G401.6 (cell line): Measurements from ENCODE around the gene SCUBE1.

Source experiments
- FAIRE-seq: peaks from 2 replicates; lab custom pipeline; 2012; peaks lifted over from hg19 to GRCh38; lab: Jason Lieb, UNC

Gene SCUBE1

DNA sequence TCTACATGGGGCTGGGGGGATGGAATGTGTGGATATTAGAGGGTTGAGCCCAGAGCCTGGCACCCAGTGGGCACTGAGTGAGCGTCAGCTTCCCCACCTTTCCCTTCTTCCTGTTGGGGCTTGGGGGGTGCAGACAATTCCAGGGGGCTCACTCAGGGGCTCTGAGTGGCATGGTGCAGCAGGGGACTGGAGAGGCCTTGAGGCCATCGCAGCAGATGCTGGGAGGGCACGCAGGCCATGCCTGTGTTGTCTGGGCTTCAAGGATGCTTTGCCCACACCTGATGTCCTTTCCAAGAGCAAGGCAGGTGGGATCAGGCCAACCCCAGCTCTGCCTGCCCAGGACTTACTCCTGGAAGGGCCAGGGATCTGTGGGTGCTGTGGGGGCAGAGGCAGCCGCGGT lies 145.0 kb downstream of the SCUBE1 start:
- FAIRE-seq = no peak

DNA sequence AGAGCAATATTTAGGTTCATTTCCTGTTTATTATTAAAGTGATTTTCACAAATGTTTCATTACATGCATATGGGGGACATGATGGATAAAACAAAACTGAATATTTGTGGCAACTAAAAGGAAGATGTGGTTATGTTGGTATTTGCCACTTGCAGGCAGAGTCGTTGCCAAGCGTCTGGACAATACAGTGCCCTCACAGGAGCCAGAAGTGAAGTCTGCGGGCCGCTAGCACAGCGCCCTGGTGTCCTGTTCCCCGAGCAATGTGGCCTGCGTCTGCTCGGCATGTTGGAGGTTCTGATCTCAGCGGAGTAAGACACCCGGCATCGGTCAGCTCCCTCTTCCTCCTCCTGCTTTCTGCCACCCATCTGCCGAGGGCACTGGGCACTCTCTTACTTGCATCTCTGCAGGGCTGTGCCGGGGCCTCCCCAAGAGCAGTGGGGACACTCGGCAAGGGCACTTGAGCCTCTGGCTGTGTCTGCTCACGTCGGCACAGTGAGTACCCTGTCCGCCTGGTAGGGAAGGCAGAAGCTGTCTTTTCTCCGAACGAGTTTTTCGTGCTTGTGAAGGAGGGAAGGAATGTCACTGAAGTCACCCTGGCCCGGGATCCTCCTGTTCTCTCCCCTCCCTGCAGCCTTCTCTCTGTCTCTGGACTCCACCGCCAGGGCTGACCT lies 145.8 kb downstream of the SCUBE1 start:
- FAIRE-seq = no peak

DNA sequence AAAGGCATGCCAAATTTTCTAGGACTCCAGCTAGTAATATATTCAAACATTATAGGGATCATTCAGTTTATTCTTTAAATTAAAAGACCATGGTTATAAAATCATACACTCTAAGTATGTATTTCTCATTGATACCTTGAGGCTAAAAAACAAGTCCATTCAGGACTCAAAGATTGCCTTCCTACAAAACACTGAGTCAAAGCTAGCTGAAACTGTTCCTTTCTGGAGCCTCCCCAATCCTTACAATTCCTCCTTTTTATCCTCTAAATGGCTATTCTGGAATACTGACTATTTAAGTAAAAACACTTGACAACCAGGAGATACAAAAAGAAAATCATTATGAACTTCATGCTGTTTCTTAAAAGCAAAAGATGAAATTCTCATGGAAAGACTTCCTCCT lies 151.3 kb downstream of the SCUBE1 start:
- no peak for FAIRE-seq

DNA sequence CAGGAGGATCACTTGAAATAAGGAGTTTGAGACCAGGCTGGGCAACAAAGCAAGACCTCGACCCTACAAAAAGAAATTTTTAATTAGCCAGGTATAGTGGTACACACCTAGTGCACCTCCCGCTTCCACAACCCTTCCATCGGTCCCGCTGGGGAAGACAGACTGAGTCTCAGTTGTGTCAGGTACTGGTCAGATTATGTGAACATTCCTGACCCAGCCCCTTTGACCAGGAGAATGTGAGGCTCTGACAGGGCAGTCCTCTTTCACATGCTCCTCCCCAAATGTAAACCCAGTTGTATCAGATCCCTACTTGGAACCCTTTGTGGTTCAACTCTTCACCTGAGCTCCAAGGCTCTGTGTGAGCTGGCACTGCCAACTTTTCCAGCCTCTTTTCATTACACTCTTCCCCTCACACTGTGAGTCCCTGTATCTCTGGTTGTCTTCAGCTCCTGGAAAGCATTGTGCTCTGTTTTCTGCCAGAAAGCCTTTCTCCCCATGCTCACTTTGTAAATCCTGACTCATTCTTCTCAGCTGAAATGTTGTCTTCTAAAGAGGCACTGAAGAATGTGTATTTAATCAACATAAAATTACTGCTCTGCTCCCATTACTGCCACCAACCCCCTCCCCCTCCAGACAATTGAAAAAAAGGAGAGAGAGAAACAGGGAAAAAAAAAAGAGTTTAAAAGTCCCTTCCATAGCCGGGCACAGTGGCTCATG lies 154.2 kb downstream of the SCUBE1 start:
- FAIRE-seq = no peak

DNA sequence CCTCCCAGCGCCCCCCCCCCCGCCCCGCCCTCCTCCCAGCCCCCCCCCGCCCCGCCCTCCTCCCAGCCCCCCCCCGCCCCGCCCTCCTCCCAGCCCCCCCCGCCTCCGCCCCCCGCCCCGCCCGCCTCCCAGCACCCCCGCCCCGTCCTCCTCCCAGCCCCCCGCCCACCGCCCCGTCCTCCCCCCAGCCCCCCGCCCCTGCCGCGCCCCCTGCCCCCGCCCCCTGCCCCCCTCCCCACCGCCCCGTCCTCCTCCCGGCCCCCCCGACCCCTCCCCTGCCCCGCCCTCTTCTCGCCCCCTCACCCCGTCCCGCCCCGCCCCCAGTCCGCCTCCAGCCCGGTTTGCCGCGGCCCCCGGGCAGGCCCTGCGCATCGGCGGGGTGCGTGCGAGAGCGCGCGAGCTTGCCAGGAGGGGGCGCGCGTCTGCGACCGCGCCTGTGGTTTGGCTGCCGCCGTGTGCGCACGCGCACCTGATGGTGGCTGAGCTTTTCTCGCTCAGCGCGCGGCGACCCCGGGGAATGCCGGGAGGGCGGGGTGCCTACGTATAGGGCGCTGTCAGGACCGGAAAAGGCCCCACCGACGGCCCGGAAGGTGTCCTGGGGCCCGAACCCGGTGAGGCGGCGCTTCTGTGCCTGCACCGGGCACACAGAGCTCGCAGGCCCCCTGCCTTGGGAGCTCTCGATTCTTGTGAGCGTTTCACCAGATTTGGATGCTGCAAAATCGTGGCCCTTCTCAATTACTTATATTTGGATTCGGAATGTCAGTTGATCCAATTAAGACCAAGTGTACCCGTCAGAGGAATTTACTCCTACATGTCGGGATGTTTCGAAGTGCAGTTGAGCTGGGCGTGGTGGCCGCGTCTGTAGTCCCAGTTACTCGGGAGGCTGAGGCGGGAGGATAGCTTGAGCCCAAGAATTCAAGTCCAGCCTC lies 155.7 kb downstream of the SCUBE1 start:
- FAIRE-seq = no peak

DNA sequence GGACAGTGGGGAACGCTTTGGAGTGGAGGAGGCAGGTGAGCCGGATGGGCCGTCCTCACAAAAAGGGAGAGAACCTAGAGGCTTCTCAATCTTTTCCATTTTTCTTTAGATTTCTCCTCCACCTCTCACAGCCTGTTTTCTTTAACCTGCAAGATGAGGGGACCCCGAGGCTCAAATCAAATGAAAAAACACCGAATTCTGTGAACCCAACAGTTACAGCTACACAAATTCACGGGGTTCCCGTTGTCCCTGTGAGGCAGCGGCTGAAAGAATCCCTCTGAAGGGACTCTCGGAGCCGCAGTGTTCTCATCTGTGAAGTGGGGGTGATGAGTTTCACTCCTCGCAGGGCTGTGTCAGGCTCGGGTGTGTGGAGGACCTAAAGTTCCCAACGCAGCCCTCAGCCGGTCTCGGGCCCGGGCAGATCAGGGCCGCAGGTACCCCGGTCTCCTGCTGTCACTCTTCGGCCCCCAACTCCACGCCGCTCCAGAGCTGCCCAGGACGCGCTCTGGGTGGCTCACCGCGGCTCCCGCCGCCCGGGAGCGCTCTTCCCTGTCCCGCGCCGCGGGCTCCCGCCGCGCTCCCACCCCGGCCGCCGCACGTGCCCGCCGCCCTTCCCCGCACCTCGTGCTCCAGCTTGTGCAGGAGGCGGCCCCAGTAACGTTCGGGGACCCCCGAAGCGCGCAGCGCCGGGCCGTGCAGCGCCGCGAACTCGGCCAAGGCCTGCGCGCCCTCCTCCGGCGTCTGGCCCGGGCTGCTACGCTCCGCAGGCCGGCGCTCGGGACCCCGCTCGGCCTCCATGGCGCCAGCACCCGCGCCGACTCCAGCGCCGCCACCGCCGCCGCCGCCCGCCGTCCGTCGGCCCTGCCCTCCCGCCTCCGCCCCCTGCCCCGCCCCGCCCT lies 156.7 kb downstream of the SCUBE1 start, which contains the start of gene TTLL12:
Gene TTLL12 (minus strand): TSS at position 863 of the 899 bp plus-strand sequence. CDS start 65 bp downstream, at position 798.
- FAIRE-seq = no peak

DNA sequence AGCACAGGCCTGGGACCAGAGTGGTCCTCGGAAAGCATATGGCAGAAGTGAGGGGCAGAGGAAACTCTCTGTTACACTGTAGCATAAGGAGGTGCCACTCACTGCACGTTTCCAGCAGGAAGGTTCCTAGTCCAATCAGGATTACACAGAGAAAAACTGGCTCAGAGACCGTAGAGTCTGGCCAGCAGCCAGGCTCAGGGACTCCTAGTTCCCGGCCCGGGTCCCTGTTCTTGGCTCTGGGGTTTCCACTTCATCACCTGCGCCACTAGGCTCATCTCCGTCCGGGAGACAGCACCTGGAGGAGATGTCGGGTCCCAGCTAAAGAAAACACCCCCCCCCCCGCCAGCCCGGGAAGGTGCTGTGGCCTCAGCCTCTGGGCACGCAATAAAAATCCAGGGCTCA lies 157.3 kb downstream of the SCUBE1 start:
- FAIRE-seq = no peak

DNA sequence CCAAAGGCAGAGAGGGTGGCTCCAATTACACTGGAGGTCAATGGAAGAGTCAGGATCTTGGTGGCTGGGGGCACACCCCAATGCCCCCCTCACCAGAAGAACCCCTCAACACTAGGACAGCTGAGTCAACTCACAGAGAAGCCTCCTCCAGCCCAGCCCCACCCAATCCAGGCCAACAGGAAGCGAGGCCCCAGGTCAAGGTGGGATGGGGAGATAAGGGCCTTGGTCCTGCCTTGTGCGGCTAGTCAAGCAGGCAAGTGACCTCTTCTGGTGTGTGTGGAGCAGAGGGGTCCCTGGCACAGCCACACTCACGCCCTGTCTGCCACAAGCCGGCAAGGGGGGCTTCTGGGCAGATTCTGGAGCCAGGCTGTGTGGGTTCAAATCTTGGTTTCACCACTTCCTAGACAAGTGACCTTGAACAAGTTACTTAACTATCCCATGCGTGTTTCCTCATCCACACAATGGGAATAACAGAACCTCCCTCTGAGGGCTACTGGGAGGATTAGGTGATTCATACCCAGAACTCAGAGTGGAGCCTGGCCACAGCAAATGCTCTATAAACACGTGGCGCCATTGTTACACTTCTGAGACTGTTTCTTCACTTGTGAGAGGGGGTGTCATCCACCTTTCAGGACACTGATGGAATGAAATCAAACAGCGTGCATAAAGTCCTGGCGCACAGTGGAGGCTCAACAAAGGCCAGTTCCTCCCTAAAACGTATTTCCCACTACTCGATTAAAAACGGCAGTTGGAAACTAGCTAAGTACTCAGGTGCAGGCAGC lies 159.5 kb downstream of the SCUBE1 start:
- no peak for FAIRE-seq

DNA sequence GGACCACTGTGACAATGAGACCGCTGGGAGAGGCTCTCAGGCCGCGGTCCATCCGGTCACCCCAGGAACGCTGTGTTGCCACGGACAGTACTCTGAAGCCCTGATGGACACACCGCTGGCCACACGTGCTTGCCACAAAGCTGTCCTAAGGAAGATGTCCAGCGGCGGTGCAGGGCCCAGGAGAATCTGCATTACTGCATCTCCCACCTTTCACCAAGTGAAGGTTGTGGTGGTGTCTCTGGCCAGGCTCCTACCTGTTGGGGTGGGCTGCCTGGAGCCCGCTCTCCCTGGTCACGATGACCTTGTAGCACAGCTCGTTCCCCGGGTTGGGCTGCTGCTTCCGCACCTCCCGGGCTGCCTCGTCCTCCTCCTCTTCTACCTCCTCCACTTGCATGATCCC lies 160.4 kb downstream of the SCUBE1 start:
- FAIRE-seq = no peak

DNA sequence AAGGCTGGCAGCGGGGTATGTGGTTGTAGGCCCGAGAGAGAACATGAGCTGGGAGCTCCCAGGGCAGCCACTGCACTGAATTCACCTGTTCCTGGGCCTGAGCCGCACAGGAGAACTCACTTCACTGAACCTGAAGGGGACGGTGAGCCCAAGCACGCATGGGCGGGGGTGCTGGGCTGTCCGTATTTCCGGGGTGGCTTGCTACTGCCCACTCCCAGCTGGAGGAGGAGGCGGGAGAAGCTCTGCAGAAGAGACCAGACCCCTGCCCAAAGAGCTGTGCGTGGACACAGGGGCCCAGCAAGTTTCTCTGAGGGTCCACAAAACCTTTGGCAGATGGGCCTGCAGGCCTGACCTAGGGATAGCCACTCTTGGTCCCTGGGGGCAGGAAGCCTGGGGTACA lies 161.1 kb downstream of the SCUBE1 start:
- FAIRE-seq = no peak

DNA sequence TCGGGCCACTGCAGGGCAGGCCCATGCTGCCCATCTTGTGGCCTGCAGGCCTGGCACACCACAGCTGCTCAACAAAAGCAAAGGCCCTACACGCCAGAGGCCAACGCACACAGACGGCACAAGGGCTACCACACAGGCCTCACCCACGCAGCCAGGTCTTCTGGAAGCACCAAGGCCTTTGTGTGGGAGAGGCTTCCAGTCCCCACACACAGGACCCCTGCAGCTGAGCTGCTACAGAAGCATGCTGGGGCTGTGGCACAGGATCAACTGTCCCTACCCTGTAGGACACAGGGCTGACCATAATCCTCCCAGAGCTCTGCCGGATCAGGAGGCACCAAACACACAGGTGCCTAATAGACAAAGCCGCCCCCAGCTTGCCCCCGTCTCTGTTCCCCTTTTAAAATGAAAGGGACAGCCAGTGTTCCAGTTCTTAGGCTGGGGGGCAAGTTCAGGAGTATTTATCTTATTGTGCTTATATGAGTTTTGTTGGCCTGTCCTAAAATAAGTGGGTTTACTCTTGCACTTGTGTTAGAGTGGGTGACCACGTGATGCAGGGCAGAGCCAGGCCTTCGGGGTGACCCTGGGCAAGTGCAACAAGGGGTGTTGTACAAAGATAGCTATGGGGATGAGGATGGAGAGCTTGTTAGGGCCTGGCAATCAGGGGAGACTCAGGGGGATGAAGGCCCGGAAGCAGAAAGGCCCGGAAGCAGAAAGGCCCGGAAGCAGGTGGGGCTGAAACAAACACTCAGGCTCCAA lies 161.7 kb downstream of the SCUBE1 start:
- FAIRE-seq = no peak

DNA sequence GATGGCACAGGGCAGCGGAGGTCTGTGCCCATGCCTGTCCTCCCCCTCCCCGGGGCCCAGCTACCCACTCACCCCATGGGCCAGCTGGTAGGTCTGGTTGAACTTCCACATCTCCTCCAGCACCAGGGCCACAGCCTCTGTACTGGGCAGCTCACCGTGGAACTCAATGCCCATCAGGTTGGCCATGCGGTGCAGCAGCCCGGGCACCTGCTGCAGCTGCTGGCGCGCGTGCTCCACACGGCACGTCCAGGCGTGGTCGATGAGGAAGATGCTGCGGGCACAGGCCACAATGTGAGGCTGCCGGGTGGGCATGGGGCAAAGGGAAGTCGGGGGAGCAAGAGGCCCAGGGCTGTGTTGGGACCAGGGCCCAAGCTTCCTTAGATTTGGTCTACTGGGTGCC lies 162.5 kb downstream of the SCUBE1 start:
- no peak for FAIRE-seq

DNA sequence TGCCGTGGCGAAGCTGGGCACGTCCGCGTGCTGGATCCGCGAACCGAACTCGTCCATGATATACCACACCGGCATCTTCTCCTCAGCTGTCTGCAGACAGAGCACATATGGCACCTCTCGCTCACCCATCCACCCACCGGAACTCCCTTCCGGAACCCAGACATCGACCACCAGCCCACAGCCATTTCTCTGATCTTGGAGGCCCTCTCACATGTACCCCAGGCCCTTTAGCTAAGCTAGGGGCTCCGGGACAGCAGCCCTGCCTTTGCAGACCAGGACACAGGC lies 163.3 kb downstream of the SCUBE1 start:
- no peak for FAIRE-seq

DNA sequence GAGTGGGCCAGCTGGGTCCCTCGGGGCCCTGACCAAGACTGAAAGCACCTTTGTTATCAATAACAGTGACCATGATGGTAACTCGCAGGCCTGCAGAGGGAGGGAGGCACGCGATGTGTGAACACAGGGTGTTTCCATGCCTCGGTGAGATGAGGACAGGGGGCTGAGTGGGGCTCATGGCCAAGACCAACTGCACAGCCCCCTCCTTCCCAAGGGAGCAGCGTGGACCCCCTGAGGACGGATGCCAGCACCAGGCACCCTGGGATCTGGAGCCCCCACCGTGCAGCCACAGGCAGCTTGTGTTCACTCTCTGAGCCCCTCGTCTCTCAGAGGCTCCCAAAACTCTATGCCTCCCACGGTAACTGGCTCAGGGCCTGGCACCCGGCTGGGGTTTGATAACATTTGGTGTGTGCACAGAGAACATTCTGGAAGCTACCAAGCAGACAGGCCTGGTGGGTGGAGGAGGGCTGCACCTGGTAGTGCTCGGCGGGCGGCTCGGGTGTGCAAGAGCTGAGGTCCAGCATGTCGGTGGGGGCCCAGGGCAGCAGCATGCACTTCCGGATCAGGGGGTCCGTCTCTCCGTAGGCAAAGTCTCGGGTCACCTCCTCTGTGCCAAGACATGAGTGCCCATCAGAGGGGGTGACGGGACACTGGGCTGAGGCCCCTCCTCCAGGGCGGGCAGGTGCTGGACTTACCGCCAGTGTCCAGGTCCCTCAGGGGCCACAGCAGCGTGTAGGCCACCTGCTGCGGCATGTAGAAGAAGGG lies 163.8 kb downstream of the SCUBE1 start:
- FAIRE-seq = no peak

DNA sequence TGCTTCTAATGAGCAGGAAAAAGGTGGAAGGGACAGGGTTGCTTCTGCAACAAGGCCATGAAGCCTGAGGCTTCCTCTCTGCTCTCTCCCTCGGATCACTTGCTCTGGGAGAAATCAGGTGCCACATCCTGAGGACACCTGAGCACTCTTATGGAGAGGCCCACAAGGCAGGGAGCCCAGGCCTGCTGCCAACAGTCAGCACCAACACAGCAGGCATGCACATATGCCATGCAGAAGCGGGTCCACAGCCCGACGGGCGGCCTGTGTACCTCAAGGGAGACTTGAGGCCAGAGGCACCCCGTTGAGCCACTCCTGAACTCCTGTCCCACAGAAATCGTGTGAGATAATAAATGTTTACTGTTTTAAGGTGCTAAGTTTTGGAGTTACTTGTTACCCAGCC lies 165.7 kb downstream of the SCUBE1 start:
- no peak for FAIRE-seq

DNA sequence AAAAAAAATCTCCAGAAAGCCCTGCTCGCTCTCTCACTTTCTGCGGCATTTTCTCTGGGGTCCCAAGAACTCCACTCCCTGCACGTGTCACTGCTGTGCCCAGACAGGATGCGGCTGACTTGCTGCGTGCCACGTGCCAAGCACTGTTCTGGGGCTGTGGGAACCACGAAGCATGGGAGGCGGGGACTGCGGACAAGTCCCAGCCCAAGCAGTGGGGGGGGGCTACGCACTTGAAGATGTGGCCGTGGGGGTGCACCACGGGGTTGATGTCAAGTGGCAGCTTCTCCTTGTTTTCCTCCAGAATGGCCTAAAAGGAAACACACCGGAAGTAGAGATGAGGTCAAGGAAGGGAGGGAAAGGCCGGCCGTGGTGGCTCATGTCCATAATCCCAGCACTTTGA lies 167.1 kb downstream of the SCUBE1 start:
- FAIRE-seq = no peak

DNA sequence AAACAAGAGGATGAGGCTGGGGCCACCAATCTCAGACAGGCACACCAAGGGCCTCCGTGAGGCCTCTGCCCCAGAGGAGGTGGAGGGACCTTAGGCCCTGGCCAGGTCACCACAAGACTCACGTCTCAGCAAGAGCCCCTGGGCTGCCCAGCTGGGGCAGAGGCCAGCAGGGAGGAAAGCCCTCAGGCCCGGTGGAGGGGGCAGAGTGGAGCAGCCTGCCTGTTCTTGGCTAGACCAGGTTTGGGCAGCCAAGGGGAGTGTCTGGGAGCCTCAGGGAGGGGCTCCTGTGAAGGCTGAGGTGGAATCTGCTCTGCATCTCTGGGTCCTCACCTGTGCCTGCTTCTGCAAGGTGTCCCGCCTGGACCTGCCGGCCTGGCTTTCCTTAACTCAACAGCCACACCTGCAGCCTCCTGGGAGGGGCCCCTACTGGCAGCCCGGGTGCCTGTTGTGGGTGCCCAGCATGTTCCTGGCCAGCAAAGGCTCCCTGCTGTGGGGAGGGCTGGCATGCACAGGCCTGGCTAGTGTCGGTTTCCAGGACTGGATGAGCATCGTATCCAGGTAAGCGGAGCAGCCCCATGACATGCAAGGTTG lies 168.1 kb downstream of the SCUBE1 start:
- no peak for FAIRE-seq

DNA sequence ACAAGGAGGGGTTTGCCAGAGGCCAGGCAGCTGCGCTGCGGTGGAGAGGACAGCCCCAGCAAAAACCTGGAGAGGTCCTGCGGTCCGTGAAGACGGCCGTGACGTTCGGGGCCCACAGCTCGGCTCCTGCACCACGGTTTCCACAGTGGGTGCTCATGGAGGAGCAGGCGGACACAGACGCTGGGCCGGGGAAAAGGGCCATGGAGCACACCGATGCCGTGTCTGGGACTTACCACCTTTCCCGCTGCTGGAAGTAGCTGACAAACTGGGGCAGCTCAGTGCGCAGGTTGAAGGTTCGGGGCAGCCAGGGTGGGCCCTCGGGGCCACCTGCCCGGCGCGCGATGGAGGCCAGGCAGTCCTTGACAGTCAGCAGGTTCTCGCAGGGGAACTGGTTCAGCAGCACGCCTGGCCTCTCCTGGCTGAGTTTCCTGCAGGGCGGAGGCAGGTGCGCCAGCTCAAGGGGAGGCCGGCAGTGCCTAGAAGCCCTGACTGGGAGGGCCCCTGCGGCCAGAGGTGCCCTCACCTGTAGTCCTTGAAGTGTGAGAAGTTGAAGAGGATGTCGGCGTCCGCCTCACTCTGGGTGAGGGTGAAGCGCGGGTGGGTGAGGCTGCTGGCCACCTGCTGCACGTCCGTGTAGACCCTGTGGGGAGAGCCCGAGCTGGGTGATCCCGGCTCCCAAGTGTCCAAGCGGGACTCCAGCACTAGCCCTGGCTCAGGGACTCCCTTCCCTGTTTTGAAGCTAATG lies 169.0 kb downstream of the SCUBE1 start:
- no peak for FAIRE-seq

DNA sequence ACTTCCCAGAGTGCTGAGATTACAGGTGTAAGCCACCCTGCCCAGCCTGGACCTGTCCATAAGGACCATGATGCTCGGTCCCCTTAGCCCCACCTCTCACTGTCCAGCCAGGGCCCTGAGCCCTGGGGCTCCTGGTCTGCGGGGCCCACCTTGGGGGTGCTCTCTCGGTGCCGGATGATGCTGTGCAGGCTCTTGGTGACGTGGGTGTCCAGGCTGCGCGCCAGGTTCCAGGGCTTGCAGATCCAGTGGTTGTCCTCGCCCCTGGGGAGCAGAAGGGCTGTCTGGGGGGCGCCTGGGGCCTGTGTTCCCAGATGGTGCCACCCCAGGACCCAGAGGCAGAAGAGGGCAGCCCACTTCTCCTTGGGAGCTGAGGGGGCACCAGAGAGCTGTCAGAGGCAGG lies 169.6 kb downstream of the SCUBE1 start:
- no peak for FAIRE-seq
